RKO (cell line): Measurements from ENCODE around the gene CA5A.
"Not testable (repeated sequence)": the region's sequence is repeated elsewhere in the genome, so short reads cannot be mapped to it uniquely, and the experiment has no call there.

Experiments
- DNase-seq: peaks from one replicate; pipeline ENCODE4 v3.0.0-alpha.2; 2016; ENCODE audit warnings: low spot score

CA5A gene

DNA sequence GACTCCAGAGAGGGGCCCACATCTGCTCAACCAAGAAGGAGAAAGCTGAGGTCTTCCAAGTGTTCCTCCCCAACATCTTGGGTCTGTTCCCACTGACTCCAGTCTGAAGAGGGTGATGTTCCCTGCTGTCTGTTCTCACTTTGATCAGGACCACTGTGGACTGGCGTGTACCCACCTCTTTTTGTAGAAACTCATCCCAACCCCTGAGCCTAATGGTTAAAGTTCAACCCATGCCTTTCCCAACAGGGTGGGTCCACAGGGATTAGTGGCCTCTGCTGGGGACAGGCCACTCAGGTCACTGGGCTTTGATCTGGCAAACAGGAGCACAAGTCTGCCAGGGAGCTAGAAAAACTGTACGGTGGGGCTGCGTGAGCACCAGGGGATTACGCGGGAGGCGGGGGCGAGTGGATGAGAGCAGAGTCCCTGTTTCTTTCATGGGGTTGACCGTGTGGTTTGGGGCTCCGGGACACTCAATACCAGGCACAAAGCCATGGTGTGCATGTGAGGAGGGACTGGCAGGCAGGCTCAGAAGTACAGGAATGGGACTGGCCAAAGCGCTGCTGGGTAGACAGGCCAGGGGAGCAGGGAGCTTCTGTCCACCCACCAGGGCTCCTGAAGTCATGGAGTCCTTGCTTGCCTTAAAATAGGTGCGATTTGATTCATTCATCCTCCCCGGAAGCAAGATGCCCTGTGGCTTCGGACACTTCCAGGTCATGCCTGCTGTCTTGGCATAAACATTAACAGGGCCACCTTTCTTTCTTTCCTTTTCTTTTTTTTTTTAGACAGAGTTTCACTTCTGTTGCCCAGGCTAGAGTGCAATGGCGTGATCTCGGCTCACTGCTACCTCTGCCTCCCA lies at the start of gene CA5A:
Gene CA5A (minus strand): TSS at position 155 of the 856 bp plus-strand sequence. CDS start 79 bp downstream, at position 76.
- DNase-seq, result no peak

GRCh38 chr16:87985493-87985892 lies 49.2 kb upstream of the CA5A start:
- DNase-seq, result not testable (repeated sequence)

- DNase-seq, result no peak
Observed at GRCh38 chr16:87984632-87985267, 48.4 kb upstream of the CA5A start.

GRCh38 chr16:87984180-87984579 lies 47.9 kb upstream of the CA5A start:
- DNase-seq, result not testable (repeated sequence)

DNA sequence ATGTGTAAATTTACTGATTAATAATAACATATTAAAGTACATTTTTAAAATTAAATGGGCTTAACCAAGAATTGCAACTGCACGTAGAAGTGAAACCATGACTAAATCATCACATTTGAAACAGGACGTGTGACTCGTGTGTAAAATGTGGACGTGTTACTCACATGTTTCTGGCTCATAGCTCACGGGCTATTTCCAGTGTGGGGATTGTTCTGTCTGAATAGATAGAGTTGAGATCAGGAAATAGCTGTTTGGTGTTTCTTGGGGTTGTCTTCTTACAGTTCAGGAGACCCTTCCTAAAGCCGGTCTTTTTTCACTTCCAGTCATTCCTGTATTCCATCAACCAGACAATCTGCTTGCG lies 47.4 kb upstream of the CA5A start:
- DNase-seq, result peak; percentile 42

DNA sequence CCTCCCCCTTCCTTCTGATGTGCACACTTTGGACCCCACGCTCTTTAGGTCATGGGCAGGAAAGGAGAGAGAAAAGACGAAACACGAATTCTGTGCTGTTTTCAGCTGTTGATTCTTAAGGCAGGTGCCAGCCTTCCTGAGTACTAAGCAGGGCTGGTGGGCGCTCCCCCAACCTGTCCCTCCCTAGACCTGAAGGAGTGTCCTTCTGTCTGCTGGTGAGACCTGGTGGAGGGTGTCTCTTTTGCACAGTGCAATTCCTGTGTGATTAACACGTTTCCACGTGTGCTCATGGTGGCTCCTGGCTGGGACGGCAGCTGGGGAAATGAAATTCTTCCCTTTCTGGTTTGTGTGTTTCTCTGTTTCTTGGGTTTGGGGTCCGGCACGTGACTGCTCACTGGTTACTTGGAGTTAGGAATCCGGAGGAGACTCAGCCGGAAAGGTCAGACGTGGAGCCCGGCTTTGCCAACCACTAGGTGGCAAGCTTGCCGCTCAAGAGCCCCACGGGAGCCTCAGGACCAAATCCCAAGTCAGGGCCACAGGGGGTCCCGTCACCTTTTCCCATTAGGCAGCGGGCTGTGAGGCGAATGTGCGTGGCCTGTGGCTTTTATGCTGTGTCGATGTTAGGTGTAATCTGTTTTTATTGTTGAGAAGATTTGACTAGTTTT lies 46.9 kb upstream of the CA5A start:
- DNase-seq, result not testable (repeated sequence)

DNA sequence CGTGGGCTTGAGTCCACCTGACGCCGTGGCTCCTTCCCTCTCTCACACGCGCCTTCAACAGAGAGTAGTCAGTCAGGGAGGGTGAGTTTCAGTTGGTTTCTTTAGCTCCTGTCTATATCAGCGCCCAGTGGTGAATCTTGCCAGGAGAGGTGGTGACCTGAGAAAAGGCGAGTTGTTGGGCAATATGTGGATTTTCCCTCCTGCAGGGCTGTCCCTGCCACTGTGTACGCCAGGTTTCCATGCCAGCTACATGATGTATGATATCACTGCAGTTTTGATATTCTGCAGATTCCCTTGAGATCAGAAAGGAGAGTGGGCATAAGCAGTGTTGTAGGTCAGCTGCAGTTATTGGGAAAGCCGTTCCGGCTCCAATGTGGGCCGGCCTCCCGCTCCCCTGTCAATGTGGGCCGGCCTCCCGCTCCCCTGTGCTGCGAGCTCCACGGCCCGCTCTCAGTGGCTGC lies 46.3 kb upstream of the CA5A start:
- DNase-seq, result no peak

- not testable (repeated sequence) for DNase-seq
Observed at GRCh38 chr16:87981376-87981775, 45.0 kb upstream of the CA5A start.

DNA sequence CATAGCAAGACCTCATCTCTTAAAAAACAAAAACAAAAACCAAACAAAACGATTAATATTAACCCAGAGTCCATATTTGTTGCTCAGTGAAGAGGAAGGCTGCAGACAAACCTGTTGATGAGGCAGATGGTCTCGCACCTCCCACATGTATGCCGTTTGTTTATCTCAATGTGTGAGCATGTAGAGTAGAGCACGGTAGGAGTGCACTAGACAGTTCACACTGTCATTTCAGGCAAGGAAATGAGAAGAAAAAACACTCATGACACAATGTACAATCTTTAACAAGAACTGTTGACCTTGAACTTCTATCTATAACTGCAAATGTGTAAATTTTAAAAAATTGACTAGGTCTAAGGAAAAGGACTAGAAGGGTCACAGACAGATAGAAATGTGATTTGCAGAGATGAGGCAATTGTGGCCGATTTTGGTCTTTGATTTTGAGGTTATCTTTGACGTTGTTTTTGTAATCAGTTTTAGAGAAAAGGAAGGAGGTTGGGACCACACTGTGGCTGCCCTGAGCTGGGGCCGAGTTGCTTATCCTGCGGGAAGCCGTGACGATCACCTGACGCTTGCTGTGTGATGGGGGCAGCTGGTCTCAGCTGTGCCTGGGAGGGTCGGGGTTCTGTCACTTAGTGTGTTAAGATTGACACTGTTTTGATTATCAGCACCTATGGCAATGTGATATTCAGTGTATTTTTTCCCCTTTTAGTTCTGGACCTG lies 43.7 kb upstream of the CA5A start:
- DNase-seq, result not testable (repeated sequence)

- no peak for DNase-seq
Observed at GRCh38 chr16:87979352-87979751, 43.0 kb upstream of the CA5A start.

DNA sequence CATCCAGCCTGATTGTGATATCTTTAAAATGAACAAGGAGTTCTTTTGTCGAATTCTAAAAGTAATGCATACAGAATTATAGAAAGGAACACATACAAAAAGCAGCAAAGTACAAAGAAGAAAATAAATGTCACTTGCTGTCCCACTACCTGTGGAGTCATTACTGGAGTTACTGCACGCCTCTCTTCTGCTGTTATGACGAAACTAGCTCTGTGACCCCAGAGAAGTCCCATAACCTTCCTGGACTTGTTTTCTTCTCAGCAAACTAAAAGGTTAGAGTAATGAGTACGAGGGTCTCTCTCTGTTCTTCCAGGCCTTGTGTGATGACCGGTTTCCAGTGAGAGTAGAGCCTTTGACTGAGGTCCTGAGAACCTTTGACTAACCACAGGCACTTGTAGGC lies 41.8 kb upstream of the CA5A start:
- DNase-seq, result no peak

- DNase-seq, result no peak
Observed at GRCh38 chr16:87976665-87977064, 40.3 kb upstream of the CA5A start.

DNA sequence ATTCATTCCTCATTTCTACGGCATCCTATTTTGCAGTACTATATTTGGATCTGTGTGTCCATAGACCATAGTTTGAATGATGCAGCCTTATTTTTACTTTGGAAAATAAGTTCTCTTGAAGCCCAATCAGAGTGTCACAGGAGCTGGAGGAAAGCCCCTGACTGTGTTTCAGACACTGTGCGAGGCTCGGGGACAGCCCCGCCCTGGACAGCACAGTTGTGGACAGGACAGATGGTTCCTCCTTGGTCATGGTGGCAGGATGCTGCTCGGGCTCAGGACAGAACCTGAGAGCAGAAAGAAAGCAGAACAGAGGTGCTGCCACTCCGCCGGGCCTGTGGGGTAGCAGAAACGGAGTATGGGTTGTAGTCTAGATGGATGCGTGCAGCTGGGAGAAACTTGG lies 37.8 kb upstream of the CA5A start:
- DNase-seq, result no peak

GRCh38 chr16:87973717-87974116 lies 37.4 kb upstream of the CA5A start:
- no peak for DNase-seq

DNA sequence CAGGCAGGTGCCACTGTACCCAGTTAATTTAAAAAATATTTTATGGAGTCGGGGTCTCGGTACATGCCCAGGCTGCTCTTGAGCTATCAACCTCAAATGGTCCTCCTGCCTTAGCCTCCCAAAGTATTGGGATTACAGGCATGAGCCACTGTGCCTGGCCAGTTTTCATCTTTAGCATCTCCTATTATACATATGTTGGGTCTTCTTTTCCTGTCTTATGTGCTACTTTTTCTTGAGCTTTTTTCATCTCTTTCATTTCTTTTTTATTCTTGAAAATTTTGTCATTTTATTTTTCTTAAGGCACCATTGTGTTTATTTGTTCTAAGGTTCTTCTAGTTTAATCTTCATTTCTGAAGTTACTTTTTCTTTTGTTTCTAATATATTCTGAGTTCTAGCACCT lies 35.6 kb upstream of the CA5A start:
- no peak for DNase-seq

DNA sequence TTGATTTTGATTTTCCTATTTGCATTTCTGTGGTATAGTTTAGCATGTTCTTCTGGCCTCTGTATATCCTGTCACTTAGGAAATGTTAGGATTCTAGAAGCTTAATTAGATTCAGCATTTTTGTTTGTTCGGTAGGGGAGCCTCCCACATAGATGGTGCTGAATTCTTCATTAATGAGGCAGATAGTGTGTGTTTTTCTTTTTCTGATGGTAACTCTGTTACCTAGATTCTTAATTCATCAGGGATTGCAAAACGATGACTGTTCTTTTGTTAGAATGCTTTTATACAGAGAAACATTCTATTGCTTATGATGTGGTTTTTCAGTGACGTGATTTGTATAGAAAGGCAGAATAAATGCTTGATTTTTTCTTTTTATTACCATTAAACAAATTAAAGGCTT lies 33.9 kb upstream of the CA5A start:
- no peak for DNase-seq

GRCh38 chr16:87968541-87968940 lies 32.2 kb upstream of the CA5A start:
- no peak for DNase-seq

DNA sequence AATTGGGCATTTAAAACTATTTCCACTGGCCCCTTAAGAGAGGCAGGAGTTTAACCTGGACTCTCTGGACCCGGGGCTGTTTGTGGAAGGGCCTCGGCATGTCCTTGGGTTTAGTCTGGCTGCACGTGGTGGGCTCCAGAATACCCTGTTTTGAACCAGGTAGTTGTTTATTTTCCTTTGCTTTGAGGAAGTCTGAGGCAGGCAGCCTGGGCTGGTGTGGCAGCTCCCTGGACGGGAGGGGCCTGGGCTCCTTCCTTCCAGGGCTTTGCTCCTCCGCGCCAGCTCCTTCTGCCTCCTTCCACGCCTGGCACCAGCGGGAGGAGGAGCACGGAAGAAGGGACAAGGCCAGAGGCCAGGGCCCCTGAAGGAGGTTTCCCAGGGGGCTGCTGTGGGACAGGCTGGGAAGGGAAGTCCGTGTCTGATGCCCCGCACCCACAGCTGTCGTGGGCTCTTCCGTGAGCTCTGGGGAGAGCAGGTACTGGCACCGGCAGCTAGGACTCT lies 30.4 kb upstream of the CA5A start:
- no peak for DNase-seq

DNA sequence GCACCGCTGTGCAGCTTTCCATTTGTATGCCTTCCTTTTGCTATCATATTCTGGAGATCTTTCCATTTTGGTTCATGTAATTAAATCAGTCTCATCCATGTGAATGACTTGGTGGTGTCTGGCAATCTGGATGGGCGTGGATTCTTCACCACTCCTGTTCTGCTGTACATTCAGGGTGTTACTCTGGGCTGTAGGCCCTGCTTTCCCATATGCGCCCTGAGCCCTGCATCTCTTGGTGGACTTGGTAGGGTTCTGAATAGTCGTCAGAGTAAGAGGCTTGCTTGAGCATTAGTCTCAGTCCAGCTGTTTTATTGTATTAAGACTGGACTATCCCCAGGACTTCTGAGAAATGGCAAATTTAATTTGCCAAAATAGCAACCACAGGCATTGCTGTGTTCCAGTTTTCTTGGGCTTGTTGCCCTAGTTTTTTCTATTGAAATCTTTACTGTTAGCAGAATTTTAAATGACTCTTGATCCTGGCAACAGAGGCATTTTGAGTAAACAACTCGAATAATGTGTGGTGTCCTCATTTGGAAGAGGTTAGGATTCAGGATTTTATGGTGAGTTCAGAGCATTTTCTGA lies 29.8 kb upstream of the CA5A start:
- DNase-seq, result no peak

GRCh38 chr16:87965417-87965816 lies 29.1 kb upstream of the CA5A start:
- no peak for DNase-seq

GRCh38 chr16:87964049-87964659 lies 27.8 kb upstream of the CA5A start:
- no peak for DNase-seq
